ENCODE measurements around the gene SETDB2. TPM values are rescaled to one million over a fixed set of nuclear protein-coding genes. Genes with fewer than 3 reads are reported as not detected.

The SETDB2 gene, protein sequence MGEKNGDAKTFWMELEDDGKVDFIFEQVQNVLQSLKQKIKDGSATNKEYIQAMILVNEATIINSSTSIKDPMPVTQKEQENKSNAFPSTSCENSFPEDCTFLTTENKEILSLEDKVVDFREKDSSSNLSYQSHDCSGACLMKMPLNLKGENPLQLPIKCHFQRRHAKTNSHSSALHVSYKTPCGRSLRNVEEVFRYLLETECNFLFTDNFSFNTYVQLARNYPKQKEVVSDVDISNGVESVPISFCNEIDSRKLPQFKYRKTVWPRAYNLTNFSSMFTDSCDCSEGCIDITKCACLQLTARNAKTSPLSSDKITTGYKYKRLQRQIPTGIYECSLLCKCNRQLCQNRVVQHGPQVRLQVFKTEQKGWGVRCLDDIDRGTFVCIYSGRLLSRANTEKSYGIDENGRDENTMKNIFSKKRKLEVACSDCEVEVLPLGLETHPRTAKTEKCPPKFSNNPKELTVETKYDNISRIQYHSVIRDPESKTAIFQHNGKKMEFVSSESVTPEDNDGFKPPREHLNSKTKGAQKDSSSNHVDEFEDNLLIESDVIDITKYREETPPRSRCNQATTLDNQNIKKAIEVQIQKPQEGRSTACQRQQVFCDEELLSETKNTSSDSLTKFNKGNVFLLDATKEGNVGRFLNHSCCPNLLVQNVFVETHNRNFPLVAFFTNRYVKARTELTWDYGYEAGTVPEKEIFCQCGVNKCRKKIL
- 30.1 TPM for polyA plus RNA-seq (ENCODE audit: insufficient read length)
- long read RNA-seq, donor 1, result 0 reads
- long read RNA-seq, donor 2, result 0 reads
- long read RNA-seq, donor 3, partial matches to known transcripts, result 0 of 1 reads
- long read RNA-seq, donor 3, other reads (novel, unspliced or antisense), result 0 of 1 reads
- long read RNA-seq, donor 4, result 0 reads
- long read RNA-seq, donor 5, partial matches to known transcripts, result 8 of 8 reads
- long read RNA-seq, donor 5, other reads (novel, unspliced or antisense), result 0 of 8 reads
- long read RNA-seq, donor 6, result 0 reads
- long read RNA-seq, donor 7, result 0 reads
- long read RNA-seq, donor 8, result 0 reads

DNA sequence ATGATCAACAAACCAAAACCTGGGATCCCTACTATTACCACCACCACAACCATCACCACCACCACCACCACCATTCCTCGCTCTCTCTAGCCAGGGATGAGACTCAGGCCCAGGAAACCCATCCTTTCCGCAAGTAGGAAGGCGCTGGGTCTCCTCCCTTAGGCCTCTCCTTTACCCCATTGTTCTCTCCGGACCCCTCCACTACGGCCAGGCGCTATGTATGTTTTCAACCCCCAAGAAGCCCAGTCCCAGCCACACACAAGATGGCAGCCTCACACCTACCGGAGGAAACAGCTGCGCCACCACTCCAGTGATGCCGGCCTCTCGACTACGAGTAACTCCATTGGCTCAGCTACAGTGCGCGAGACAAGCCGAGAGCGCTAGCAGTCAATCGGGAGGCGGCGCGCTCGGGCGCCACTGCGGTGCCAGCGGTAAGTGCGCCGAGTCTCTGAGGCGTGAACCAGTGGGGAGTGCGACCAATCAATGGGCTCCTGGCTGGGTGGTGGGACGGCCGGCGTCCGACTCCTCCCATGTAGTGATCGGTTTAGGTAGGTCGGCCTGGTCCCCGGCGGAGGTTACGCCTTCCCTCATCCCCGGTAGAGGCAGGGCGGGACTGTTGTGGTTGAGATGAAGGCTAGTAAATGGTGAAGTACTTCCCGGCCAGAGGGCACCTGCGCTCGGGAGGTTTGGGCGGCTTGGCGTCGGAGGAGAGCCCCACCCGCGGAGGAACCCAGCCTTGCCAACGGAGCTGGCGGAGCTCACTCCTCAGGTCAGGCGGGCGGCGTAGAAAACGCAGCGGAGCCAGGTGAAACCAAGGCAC is at the start of gene SETDB2, which contains the start of gene CAB39L:
Gene SETDB2, plus strand, starts transcription at position 571 of the 820 bp plus-strand sequence. CDS start 7,620 bp downstream, outside the sequence.
Gene CAB39L, minus strand, starts transcription at position 361 of the 820 bp plus-strand sequence. CDS start 61,154 bp downstream, outside the sequence.
- peak; percentile 98 for DNase-seq

DNA sequence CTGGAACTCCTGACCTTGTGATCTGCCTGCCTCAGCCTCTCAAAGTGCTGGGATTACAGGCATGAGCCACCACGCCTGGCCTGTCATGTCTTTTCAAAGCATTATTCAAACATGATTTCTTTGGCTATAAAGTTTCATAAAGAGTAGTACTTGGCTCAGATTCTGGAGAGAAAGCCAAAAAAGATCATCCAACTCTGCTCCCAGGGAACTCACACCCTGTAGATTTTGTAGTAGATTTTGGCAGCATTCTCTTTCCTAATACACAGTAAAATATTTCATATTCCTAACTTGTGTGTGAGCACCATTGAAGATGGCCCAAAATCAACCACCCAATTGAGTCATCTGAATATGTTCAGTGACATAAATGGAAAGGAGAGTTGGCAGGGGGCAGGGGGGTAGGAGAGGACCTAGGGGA is 48.6 kb upstream of the SETDB2 start:
- no peak for DNase-seq

DNA sequence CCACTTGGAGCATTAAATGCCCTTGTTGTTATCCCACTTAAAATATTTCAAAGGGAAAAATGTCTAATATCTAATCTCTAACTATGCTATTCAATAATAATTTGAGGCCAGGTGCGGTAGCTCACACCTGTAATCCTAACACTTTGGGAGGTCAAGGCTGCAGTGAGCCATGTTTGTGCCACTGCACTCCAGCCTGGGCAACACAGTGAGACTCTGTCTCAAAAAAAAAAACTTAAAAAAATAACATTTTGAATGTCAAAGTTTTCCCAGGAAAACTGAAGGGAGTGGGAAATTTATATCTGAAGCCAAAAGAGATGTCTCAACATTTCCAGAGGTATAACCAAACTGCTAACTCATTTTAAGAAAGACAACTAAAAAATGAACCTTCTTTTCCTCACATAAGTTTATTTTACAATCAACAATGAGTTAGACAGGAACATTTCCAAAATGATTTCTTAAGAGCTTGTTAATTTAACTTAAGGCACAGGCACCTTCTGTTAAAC is 48.1 kb upstream of the SETDB2 start:
- no peak for DNase-seq

DNA sequence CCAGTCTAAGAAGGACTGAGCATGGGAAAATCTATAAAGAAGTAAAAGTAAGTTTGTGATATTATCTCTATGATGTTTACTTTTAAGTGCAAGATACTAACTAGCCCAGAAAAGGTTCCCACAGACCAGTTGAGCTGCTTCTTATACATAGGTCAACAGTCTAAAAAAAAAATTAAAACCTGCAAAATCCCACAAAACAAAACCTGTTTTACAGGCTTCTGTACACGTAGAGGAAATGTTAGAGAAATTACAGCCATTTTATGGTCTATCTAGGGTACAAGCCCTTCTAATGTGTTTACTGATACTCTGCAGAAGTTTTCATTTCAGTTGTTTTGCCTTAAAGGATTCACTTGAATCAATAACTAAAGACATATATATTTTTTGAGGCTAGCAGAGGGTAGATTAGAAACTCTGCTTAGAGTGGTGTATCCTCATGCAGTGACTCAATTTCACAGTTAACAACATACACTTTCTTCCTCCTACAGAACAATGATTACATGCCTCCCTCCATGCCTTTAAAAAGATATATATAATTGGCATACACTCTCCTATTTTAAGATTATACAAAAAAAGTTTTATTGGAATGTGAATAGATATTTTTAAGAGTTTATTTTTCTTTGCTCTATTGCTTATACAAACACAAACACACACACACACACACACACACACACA is 44.1 kb upstream of the SETDB2 start:
- DNase-seq, result no peak

DNA sequence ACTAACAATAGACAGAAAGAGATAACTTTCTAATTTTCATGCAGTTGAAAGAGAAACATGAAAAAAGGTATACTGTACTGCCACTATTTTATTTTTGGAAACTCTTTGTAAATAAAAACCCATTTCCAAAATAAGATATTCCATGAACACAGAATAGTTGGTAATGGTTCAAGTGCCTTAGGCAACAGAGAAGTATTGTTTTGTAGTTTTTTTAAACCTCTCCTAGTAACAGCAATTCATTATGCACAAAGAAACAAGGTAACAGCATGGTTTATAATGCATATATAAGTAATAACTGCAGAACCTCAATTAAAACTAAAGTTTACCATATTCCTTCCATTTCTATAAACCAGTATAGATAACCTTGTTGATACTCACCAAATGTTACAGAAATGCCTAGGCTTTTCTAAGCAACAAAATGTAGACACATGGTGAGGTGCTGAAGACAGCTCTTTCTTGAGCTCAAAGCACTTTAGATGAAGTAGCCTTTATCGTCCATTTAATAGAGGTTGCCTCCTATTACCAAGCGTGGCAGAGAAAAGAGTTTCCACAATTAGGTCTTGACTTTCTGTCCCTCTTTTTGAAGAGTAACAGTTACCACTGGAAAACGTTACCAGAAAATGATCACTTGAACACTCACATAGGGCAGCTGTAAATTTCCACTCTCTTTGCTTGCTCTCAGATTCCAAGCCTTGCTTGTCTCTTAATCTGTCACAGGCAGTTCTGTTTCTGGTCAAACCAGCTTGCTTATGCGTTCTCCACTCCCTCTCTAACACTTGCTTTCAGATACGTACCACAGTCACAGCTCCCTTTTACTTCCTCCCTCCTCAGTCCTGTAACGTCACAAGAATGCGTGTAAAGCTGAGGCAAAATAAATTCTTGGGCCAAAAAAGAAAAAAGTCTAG is 43.1 kb upstream of the SETDB2 start:
- no peak for DNase-seq

DNA sequence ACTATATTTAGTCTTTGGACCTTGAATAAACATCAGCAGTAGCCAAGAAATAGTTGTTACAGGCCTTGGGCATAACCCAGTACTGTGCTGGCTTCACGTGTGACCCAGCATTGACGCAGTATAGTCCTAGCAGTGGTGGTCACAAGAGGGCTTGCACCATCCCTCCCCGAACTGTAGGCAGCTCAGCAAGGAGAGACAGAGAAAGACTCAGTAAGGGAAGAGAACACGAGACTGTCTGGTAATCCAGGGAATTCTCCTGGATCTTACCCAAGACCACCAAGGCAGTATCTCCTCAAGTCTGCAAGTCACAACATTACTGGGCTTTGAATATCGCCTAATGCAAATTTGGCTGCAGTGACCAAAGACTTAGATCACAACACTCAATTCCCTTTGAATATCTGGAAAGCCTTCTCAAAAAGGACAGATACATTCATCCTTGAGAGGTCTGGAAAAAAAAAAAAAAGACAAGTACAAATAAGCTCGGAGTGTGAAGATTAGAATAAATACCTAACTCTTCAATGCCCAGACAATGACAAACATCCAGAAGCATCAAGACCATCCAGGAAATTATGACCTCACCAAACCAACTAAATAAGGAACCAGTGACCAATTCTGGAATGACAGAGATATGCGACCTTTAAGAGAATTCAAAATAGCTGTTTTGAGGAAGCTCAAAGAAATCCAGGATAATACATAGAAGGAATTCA is 39.9 kb upstream of the SETDB2 start:
- DNase-seq, result no peak

DNA sequence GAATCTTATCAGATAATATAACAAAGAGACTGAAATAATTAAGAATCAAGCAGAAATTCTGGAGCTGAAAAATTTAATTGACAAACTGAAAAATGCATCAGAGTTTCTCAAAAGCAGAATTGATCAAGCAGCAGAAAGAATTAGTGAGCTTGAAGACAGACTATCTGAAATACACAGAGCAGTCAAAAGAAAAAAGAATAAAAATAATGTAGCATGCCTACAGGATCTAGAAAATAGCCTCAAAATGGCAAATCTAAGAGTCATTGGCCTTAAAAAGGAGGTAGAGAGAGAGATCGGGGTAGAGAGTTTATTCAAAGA is 39.4 kb upstream of the SETDB2 start:
- DNase-seq, result no peak

DNA sequence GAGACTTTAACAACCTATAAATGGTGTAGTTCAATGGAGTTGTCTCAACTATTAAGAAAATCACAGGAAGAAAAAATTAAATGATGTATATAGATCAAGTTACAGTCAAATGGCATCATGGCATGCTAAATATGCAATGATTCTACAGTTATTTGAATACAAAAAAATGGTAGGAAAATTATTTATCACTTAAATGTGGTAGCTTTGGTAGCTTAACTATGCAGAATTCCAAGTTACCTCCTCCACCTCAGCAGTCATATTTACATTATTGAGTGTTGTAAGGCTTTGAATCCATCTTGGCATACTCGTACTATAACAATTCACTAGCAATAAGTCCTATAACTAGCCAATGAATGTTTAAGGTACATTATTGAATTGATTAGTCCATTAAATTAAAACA is 37.0 kb upstream of the SETDB2 start:
- DNase-seq, result no peak

DNA sequence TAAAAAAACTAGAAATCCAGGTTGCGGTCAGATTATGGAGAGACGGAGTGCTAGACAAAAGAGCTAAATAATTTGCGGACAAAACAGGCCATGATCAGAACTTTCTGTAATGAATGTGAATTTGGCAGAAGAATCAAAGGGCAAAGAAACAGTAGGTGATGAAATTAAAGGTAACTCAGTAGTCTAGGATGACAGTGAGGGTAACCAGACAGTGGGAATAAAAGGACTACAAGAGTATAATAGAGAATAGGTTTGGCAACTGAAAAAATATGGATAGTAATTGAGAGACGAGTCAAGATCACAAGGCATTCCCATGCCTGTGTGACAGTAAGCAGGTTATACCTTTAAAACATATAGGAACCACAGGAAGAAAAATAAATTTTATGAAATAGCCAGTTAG is 36.1 kb upstream of the SETDB2 start:
- no peak for DNase-seq

DNA sequence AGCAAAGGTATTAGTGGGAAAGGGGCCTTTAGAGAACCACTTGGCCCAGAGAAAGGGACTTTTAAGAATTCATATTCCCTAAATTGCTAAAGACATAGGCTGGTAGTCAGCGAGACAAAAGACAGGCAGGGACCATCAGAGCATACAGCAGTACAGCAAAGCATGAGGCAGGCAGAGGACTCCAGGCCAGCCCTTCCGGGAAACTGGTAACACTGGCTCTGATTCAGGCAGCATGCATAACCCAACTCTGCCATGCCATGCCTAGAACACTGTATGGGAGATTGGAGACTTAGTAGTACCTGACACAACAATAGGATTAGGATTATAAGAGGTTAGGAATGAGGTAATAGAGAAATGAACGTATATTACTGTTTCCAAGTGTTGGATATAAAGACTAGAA is 35.1 kb upstream of the SETDB2 start:
- no peak for DNase-seq

DNA sequence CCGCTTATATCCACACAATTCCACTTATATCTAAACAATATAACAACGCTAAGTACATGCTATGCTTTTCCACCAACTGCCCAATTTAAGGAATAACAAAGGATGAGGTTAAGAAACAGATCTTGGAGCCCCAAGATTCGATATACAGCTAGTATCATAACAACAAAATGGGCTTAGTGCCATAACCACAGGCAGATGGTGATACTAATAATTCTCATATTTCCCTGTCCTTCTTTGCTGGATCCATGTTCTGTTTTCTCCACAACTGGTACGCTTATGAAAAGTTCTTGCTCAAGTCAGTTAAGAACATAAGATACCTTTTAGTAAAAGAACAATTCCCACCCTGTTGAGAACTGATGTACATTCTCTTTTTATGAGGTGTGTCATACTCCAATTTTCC is 34.1 kb upstream of the SETDB2 start:
- no peak for DNase-seq

DNA sequence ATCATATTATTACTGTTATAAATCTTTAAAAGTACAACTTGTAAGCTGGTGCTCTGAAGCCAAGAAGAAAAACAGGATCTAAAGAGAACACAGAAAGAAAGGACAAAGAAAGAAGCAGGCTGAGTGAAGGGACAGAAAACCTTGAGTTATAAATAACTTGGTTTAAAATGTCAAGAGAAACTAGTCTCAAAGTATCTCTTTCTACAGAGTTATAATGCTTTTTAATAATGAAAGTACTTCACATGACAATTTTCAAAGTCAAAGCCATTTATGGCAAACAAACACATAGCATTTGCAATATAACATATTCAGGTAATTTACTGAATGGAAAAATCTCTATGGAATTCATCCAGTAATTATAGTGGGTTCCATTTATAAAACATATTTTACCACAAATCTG is 33.6 kb upstream of the SETDB2 start:
- DNase-seq, result no peak

DNA sequence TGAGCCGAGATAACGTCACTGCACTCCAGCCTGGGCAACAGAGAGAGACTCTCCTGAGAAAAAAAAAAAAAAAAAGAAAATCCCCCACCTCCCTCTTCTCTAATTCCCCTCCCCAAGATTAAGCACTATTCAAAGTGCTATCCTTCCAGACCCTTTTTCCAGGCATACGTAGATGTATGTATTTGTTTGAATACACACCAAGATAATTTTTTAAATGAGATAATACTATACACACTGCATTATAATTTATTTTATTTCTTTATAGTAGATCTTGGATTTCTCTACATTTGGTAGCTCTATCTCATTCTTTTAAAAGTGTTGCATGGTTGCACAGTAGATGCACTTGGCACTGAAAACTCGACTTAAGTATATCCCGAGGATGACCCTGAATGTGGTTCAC is 32.7 kb upstream of the SETDB2 start:
- no peak for DNase-seq

DNA sequence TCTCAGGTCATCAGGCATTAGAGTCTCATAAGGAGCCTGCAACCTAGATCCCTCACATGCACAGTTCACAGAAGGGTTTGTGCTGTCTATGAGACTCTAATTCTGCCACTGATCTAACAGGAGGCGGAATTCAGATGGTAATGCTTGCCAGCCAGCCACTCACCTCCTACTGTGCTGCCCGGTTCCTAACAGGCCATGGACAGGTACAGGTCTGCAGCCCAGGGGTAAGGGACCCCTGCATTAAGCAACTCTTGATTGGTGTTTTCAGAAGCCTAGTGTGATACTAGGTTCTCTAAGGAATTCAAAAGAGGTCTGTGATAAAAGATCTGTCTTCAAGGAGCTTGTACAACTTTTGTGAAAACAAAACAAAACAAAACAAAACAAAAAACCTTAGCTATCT is 31.3 kb upstream of the SETDB2 start:
- DNase-seq, result no peak

DNA sequence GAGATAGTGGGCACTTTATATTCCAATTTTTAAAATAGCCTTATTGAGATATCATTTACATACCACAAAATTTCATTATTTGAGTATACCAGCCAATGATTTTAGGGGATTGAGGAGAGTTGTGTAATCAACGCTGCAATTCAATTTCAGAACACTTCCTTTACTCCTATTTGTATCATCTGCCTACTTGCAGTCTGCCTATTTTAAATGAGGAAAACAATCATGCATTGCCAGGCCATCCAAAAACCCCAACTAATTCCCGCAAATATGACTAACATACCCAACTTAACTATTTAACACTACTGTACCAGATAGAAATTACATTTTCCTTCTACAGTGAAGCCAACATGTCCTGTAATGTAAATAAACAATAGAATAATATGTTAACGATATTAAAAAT is 26.9 kb upstream of the SETDB2 start:
- DNase-seq, result no peak

DNA sequence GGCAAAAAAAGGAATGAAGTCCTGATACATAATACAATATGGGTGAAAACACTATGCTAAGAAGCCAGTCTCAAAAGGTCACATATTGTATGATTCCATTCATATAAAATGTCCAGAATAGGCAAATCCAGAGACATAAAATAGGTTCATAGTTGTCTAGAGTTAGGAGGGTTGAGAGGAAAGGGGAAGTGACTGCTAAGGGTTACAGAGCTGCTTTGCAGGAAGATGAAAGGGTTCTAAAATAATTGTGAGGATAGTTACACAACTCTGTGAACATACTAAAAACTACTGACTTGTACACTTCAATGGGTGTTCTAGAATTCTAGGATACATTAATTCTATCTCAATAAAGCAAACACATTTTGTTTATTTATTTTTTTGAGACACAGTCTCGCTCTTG is 25.9 kb upstream of the SETDB2 start:
- no peak for DNase-seq

DNA sequence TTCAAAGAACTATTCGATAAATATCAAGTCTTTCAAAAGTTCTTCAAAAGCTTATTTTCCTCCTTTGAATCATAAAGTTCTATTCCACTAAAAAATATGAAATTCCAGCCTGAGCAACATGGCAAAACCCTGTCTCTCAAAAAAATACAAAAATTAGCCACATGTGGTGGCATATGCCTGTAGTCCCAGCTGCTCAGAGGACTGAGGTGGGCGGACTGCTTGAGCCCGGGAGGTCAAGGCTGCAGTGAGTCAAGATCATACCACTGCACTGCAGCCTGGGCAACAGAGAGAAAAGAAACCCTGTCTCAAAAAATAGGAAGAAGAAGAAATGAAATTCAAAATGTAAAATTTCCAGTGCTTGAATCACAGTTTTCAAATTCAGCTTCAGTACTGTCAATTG is 24.8 kb upstream of the SETDB2 start:
- DNase-seq, result no peak

DNA sequence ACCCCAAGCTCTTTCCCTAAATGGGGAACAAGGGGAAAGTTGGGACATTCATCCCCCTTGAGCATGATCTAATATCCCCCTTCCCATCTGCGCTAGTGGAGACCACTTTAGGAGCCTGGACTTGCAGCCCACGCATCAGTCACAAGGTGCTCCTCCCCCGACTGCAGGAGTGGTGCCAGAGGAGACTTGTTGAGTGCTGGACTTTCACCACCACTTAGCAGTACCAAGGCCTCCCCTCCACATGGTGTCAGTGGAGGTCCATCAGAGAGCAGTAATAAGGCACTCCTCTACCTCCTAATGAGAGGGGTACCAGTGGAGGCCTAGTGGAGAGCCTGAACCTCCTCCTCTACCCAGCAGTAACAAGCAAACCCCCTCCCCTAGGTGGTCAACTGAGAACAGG is 22.7 kb upstream of the SETDB2 start:
- DNase-seq, result no peak

DNA sequence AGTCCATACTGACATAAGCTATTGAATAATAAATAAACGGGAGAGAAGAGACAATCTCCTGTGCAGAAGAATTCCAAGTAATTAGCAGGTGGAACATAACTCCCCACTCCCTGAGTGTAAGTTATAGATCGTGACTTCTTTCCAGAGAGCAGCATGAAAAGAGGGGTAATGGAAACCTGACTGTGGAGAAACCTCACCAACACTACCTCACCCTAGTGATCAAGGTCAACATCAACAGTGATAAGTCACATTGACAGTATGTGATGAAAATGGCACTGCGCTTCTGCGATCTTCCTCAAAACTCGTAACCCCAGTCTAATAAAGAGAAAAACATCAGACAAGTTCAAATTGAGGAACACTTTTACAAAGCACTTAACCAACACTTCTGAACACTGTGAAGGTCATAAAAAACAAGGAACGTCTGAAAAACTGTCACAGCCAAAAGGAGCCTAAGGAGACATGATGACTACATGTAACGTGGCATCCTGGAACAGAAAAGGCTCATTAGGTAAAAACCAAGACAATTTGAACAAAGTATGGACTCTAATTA is 20.0 kb upstream of the SETDB2 start:
- no peak for DNase-seq
